ENCODE measurements around the gene SMAD5.

The SMAD5 gene

GRCh38 chr5:136215812-136216211, 83.2 kb downstream of the SMAD5 start:
- Histone ChIP-seq H3K27me3 (replicated peaks; ENCODE audit: control insufficient read depth, insufficient read depth, low read length) (no peaks in the 10 kb centered on the region; the same call in 1 of the 2 replicates), H3K36me3 (ENCODE audit: control insufficient read depth, insufficient read depth, low read length) (no peaks in the 10 kb centered on the region), H3K4me3 (replicated peaks; ENCODE audit: low read depth, low read length) (no peak overlapping the region)
- DNase-seq (ENCODE audit: extremely low read depth, insufficient read length), result no peak
- no peak for TF ChIP-seq CTCF (IDR thresholded peaks at IDR 0.05; ENCODE audit: insufficient read depth, low read length, poor library complexity, severe bottlenecking)

- Histone ChIP-seq H3K27me3 (replicated peaks; ENCODE audit: control insufficient read depth, insufficient read depth, low read length) (no peaks in the 10 kb centered on the region; the same call in 1 of the 2 replicates), H3K4me3 (replicated peaks; ENCODE audit: low read depth, low read length) (no peak overlapping the region), H3K36me3 (ENCODE audit: control insufficient read depth, insufficient read depth, low read length) (no peaks in the 10 kb centered on the region)
- no peak for DNase-seq (ENCODE audit: extremely low read depth, insufficient read length)
- TF ChIP-seq CTCF (IDR thresholded peaks at IDR 0.05; ENCODE audit: insufficient read depth, low read length, poor library complexity, severe bottlenecking), result no peak
Observed at GRCh38 chr5:136216230-136216629, 83.6 kb downstream of the SMAD5 start.

GRCh38 chr5:136221340-136221739, 88.7 kb downstream of the SMAD5 start:
- no peak for TF ChIP-seq CTCF (IDR thresholded peaks at IDR 0.05; ENCODE audit: insufficient read depth, low read length, poor library complexity, severe bottlenecking)

GRCh38 chr5:136222580-136223235, 90.1 kb downstream of the SMAD5 start:
- no peak overlapping the region for H3K4me3 ChIP-seq (replicated peaks; ENCODE audit: low read depth, low read length)
- DNase-seq (ENCODE audit: extremely low read depth, insufficient read length), result no peak
- no peaks in the 10 kb centered on the region for H3K27me3 ChIP-seq (replicated peaks; ENCODE audit: control insufficient read depth, insufficient read depth, low read length)
- TF ChIP-seq CTCF (IDR thresholded peaks at IDR 0.05; ENCODE audit: insufficient read depth, low read length, poor library complexity, severe bottlenecking), result no peak
- no peaks in the 10 kb centered on the region for H3K36me3 ChIP-seq (ENCODE audit: control insufficient read depth, insufficient read depth, low read length)

More at GRCh38 chr5:136221340-136221739, 88.7 kb downstream of the SMAD5 start:
- DNase-seq (ENCODE audit: extremely low read depth, insufficient read length), result no peak
- no peaks in the 10 kb centered on the region for H3K36me3 ChIP-seq (ENCODE audit: control insufficient read depth, insufficient read depth, low read length)
- H3K27me3 ChIP-seq (replicated peaks; ENCODE audit: control insufficient read depth, insufficient read depth, low read length), result no peaks in the 10 kb centered on the region; the same call in 1 of the 2 replicates
- H3K4me3 ChIP-seq (replicated peaks; ENCODE audit: low read depth, low read length), result no peak overlapping the region

- DNase-seq (ENCODE audit: extremely low read depth, insufficient read length), result no peak
- no peak overlapping the region for H3K4me3 ChIP-seq (replicated peaks; ENCODE audit: low read depth, low read length)
- TF ChIP-seq CTCF (IDR thresholded peaks at IDR 0.05; ENCODE audit: insufficient read depth, low read length, poor library complexity, severe bottlenecking), result no peak
- H3K36me3 ChIP-seq (ENCODE audit: control insufficient read depth, insufficient read depth, low read length), result no peaks in the 10 kb centered on the region
- H3K27me3 ChIP-seq (replicated peaks; ENCODE audit: control insufficient read depth, insufficient read depth, low read length), result no peaks in the 10 kb centered on the region
Observed at GRCh38 chr5:136225796-136226195, 93.2 kb downstream of the SMAD5 start.

GRCh38 chr5:136226401-136226800, 93.8 kb downstream of the SMAD5 start:
- Histone ChIP-seq H3K36me3 (ENCODE audit: control insufficient read depth, insufficient read depth, low read length) (no peaks in the 10 kb centered on the region), H3K4me3 (replicated peaks; ENCODE audit: low read depth, low read length) (no peak overlapping the region), H3K27me3 (replicated peaks; ENCODE audit: control insufficient read depth, insufficient read depth, low read length) (no peaks in the 10 kb centered on the region)
- DNase-seq (ENCODE audit: extremely low read depth, insufficient read length), result no peak
- TF ChIP-seq CTCF (IDR thresholded peaks at IDR 0.05; ENCODE audit: insufficient read depth, low read length, poor library complexity, severe bottlenecking), result no peak
